RCC 7860 (cell line): Measurements from ENCODE around the gene GRM1.

Source experiments
- DNase-seq: peaks from one replicate; pipeline ENCODE4 v3.0.0-alpha.2; 2015; ENCODE audit warnings: low spot score
- FAIRE-seq: peaks from 2 replicates; lab custom pipeline; 2012; peaks lifted over from hg19 to GRCh38; lab: Jason Lieb, UNC

The GRM1 gene

GRCh38 chr6:146095481-146095880, 66.6 kb downstream of the GRM1 start:
- no peak for FAIRE-seq

GRCh38 chr6:146097586-146097985, 68.7 kb downstream of the GRM1 start:
- FAIRE-seq (no peak), DNase-seq (no peak)

More at GRCh38 chr6:146095481-146095880, 66.6 kb downstream of the GRM1 start:
- DNase-seq: no peak

GRCh38 chr6:146100776-146101175, 71.9 kb downstream of the GRM1 start:
- DNase-seq: no peak
- no peak for FAIRE-seq

GRCh38 chr6:146103416-146104072, 74.7 kb downstream of the GRM1 start:
- no peak for FAIRE-seq

GRCh38 chr6:146106532-146106931, 77.7 kb downstream of the GRM1 start:
- no peak for FAIRE-seq

More at GRCh38 chr6:146103416-146104072, 74.7 kb downstream of the GRM1 start:
- no peak for DNase-seq

GRCh38 chr6:146110990-146111389, 82.1 kb downstream of the GRM1 start:
- FAIRE-seq: no peak
- DNase-seq: no peak

More at GRCh38 chr6:146106532-146106931, 77.7 kb downstream of the GRM1 start:
- DNase-seq: no peak

GRCh38 chr6:146111881-146112450, 83.1 kb downstream of the GRM1 start:
- no peak for FAIRE-seq

GRCh38 chr6:146113084-146113623, 84.3 kb downstream of the GRM1 start:
- no peak for FAIRE-seq
- DNase-seq: no peak

More at GRCh38 chr6:146111881-146112450, 83.1 kb downstream of the GRM1 start:
- no peak for DNase-seq

- no peak for FAIRE-seq
Measured at GRCh38 chr6:146123616-146124015, 94.8 kb downstream of the GRM1 start.

GRCh38 chr6:146127447-146128215, 98.8 kb downstream of the GRM1 start:
- DNase-seq: no peak
- no peak for FAIRE-seq

More at GRCh38 chr6:146123616-146124015, 94.8 kb downstream of the GRM1 start:
- DNase-seq: no peak

- no peak for DNase-seq
- no peak for FAIRE-seq
Measured at GRCh38 chr6:146133866-146134265, 105.0 kb downstream of the GRM1 start.

GRCh38 chr6:146135167-146135566, 106.3 kb downstream of the GRM1 start:
- DNase-seq (no peak), FAIRE-seq (no peak)

- DNase-seq (no peak), FAIRE-seq (no peak)
Measured at GRCh38 chr6:146146836-146147235, 118.0 kb downstream of the GRM1 start.

- no peak for DNase-seq
- no peak for FAIRE-seq
Measured at GRCh38 chr6:146149770-146150169, 120.9 kb downstream of the GRM1 start.

- DNase-seq: no peak
- no peak for FAIRE-seq
Measured at GRCh38 chr6:146153040-146153758, 124.3 kb downstream of the GRM1 start.

- no peak for FAIRE-seq
Measured at GRCh38 chr6:146154197-146154596, 125.3 kb downstream of the GRM1 start.

GRCh38 chr6:146161664-146162063, 132.8 kb downstream of the GRM1 start:
- DNase-seq (no peak), FAIRE-seq (no peak)

More at GRCh38 chr6:146154197-146154596, 125.3 kb downstream of the GRM1 start:
- DNase-seq: no peak

- DNase-seq (no peak), FAIRE-seq (no peak)
Measured at GRCh38 chr6:146169872-146170271, 141.0 kb downstream of the GRM1 start.

GRCh38 chr6:146177785-146178184, 148.9 kb downstream of the GRM1 start:
- FAIRE-seq (no peak), DNase-seq (no peak)

GRCh38 chr6:146183831-146184230, 155.0 kb downstream of the GRM1 start:
- DNase-seq: no peak
- no peak for FAIRE-seq

GRCh38 chr6:146184701-146185100, 155.8 kb downstream of the GRM1 start:
- DNase-seq (no peak), FAIRE-seq (no peak)
